Sigmoid colon (tissue), 3 donors: Measurements from ENCODE around the gene CR2.

Source experiments
- CTCF ChIP-seq, 4 experiments: fragments of 450-650 bp in 3 of 4; fragments of 200-600 bp in 1 of 4; IDR thresholded peaks; one replicate each; pipeline ENCODE4 v1.5.1; 2016 to 2019; ENCODE audit warnings: antibody characterized with exemption in 4 of 4, mild to moderate bottlenecking in 3 of 4, moderate library complexity in 2 of 4
- POLR2A ChIP-seq, 2 donors: fragments of 450-650 bp; IDR thresholded peaks; one replicate each; pipeline ENCODE4 v1.6.1; 2016; ENCODE audit warnings: antibody characterized with exemption in 2 of 2, mild to moderate bottlenecking in 2 of 2, moderate library complexity in 2 of 2

GRCh38 chr1:207423560-207424292 is 30.4 kb upstream of the CR2 start:
- no peak for TF ChIP-seq CTCF (IDR thresholded peaks at IDR 0.05)
- no peak for TF ChIP-seq POLR2A (IDR thresholded peaks at IDR 0.05)
